ENCODE data around the gene DNAH2.
A peak's percentile ranks its signal among the peaks of the same experiment; 100 is the strongest.

The DNAH2 gene

DNA sequence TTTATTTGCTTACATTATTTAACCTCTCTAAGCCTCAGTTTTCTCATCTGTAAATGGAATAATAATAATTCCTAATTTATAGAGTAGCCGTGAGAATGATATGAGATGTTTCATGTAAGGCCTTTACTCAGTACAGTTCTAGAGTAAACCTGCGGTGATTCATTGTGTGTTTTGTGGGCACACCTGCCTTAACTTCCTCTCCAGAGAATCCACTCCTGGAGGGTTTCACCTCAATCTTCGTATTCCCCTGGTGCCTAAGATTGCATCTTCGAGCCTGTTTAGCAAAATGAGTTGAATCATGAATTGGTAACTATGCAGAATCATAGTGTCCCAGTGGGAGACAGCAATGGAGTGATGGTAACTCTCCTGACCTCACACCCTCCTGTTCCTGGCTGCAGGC lies 52.3 kb downstream of the DNAH2 start:
- TF ChIP-seq, protein P1, sequence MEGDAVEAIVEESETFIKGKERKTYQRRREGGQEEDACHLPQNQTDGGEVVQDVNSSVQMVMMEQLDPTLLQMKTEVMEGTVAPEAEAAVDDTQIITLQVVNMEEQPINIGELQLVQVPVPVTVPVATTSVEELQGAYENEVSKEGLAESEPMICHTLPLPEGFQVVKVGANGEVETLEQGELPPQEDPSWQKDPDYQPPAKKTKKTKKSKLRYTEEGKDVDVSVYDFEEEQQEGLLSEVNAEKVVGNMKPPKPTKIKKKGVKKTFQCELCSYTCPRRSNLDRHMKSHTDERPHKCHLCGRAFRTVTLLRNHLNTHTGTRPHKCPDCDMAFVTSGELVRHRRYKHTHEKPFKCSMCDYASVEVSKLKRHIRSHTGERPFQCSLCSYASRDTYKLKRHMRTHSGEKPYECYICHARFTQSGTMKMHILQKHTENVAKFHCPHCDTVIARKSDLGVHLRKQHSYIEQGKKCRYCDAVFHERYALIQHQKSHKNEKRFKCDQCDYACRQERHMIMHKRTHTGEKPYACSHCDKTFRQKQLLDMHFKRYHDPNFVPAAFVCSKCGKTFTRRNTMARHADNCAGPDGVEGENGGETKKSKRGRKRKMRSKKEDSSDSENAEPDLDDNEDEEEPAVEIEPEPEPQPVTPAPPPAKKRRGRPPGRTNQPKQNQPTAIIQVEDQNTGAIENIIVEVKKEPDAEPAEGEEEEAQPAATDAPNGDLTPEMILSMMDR (IDR thresholded peaks at IDR 0.05; ENCODE audit: extremely low read depth, missing control alignments), result no peak
- DNase-seq (ENCODE audit: low spot score), result no peak

GRCh38 chr17:7774055-7774521 lies 56.5 kb downstream of the DNAH2 start:
- TF ChIP-seq, protein P1 (IDR thresholded peaks at IDR 0.05; ENCODE audit: extremely low read depth, missing control alignments), result no peak
- no peak for DNase-seq (ENCODE audit: low spot score)

DNA sequence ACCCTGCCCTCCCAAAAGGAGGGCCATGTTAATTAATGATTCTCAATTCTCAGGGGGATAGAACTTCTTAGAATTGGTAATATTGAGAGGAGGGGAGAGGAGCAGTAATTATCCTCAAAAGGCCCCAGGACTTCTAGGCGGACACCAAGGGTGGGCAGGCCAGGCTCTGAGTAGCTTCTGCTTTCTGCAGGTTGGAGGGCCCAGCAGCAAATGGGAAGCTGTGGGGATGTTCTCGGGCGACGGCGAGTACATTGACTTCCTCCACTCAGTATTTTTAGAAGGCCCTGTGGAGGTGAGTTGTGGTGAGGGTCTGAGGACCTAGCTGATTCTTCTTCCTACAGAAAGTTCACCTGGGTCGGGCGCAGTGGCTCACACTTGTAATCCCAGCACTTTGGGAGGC lies 57.5 kb downstream of the DNAH2 start:
- DNase-seq (ENCODE audit: low spot score), result no peak
- TF ChIP-seq, protein P1 (IDR thresholded peaks at IDR 0.05; ENCODE audit: extremely low read depth, missing control alignments), result no peak

GRCh38 chr17:7777017-7777416 lies 59.5 kb downstream of the DNAH2 start:
- no peak for DNase-seq (ENCODE audit: low spot score)
- TF ChIP-seq, protein P1 (IDR thresholded peaks at IDR 0.05; ENCODE audit: extremely low read depth, missing control alignments), result no peak

DNA sequence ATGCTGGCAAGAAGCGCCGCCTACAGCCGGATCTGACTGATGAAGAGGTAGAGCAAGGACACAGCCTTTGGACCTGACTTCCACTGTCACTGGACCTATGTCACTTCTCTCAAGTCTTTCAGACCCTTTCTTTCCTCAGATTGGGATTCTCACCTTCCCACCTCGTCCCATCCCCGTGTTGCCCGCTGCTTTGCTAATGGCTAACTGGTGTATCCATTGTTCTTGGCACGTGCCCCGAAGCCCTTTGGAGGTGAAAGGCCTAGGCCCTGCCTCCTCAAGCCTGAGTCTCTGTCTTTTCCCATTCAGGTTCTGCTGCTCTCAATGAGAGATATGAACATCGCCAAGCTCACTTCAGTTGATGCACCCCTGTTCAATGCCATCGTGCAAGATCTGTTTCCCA lies 63.2 kb downstream of the DNAH2 start:
- TF ChIP-seq, protein P1 (IDR thresholded peaks at IDR 0.05; ENCODE audit: extremely low read depth, missing control alignments), result no peak
- no peak for DNase-seq (ENCODE audit: low spot score)

DNA sequence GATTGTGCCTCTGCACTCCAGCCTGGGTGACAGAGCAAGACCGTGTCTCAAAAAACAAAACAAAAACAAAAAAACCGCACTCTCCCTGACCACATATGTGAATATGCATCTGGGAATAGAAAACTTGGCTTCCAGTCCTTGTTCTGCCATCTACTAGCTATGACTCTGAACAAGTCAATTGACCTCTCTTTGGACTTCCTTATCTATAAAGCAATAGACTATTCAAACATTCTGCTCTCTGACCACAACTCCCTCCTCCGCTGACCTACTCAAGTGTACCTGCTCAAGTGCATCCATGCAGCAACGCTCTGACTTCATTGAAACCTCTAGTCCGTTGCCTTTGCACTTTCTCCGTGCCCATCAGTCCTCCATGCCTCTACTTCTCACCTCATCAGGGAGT lies 63.9 kb downstream of the DNAH2 start:
- peak; percentile 77 for DNase-seq (ENCODE audit: low spot score)
- TF ChIP-seq, protein P1 (IDR thresholded peaks at IDR 0.05; ENCODE audit: extremely low read depth, missing control alignments), result no peak

- TF ChIP-seq, protein P1 (IDR thresholded peaks at IDR 0.05; ENCODE audit: extremely low read depth, missing control alignments), result no peak
- DNase-seq (ENCODE audit: low spot score), result no peak
Measured at GRCh38 chr17:7782240-7782639, 64.7 kb downstream of the DNAH2 start.

Data from GM20000 (cell line).